Parathyroid adenoma (tissue), 2 donors: ENCODE data around the gene ZNF33A.

ENCODE experiments used
- H2AFZ ChIP-seq: fragments of 300-600 bp; sonication (generic); one replicate; pipeline ENCODE4 v1.7.0; 2017; ENCODE audit warnings: antibody characterized with exemption, mild to moderate bottlenecking
- H3K27ac ChIP-seq: fragments of 300-600 bp; sonication (generic); one replicate; pipeline ENCODE4 v1.7.0; 2017
- H3K27me3 ChIP-seq: fragments of 300-600 bp; sonication (generic); one replicate; pipeline ENCODE4 v1.7.0; 2017; ENCODE audit warnings: low read length; ENCODE audit not compliant: control insufficient read depth, insufficient read depth
- H3K36me3 ChIP-seq: fragments of 300-600 bp; sonication (generic); one replicate; pipeline ENCODE4 v1.7.0; 2017; ENCODE audit warnings: low read length; ENCODE audit not compliant: control insufficient read depth, insufficient read depth
- H3K4me1 ChIP-seq: fragments of 300-600 bp; sonication (generic); one replicate; pipeline ENCODE4 v1.7.0; 2017; ENCODE audit warnings: control low read depth
- H3K4me2 ChIP-seq: fragments of 300-600 bp; sonication (generic); one replicate; pipeline ENCODE4 v1.7.0; 2017; ENCODE audit warnings: low read length
- H3K4me3 ChIP-seq: fragments of 300-600 bp; sonication (generic); one replicate; pipeline ENCODE4 v1.7.0; 2017; ENCODE audit warnings: low read depth, low read length
- H3K79me2 ChIP-seq: fragments of 300-600 bp; sonication (generic); one replicate; pipeline ENCODE4 v1.7.0; 2017; ENCODE audit warnings: control low read depth
- H3K9ac ChIP-seq: fragments of 300-600 bp; sonication (generic); one replicate; pipeline ENCODE4 v1.7.0; 2017; ENCODE audit warnings: mild to moderate bottlenecking
- H3K9me3 ChIP-seq: fragments of 300-600 bp; sonication (generic); one replicate; pipeline ENCODE4 v1.7.0; 2017; ENCODE audit warnings: low read length; ENCODE audit not compliant: control insufficient read depth
- CTCF ChIP-seq: fragments of 300-600 bp; sonication (generic); IDR thresholded peaks from one replicate; pipeline ENCODE4 v1.7.0; 2017; ENCODE audit warnings: antibody characterized with exemption, mild to moderate bottlenecking
- donor health status: primary hyperparathyroidism.

The ZNF33A gene

GRCh38 chr10:38112159-38112558, 101.7 kb downstream of the ZNF33A start:
- H3K79me2 ChIP-seq, result no peaks in the 10 kb centered on the region
- no peak overlapping the region for H3K4me3 ChIP-seq
- no peak overlapping the region for H2AFZ ChIP-seq
- no peak for TF ChIP-seq CTCF
- no peak overlapping the region for H3K9ac ChIP-seq
- H3K36me3 ChIP-seq, result peaks cover 19% of the 10 kb centered on the region
- H3K4me1 ChIP-seq, result no peaks in the 10 kb centered on the region
- H3K4me2 ChIP-seq, result no peak overlapping the region
- H3K27me3 ChIP-seq, result no peaks in the 10 kb centered on the region
- H3K9me3 ChIP-seq, result peaks cover 12% of the 10 kb centered on the region
- H3K27ac ChIP-seq, result no peak overlapping the region
